HFF-Myc (cell line): ENCODE results near the gene DGCR2.
"Not testable (repeated sequence)": the region's sequence is repeated elsewhere in the genome, so short reads cannot be mapped to it uniquely, and the experiment has no call there.

Experiments
- DNase-seq: peaks from one replicate; pipeline ENCODE4 v3.0.0-alpha.2; 2011; ENCODE audit warnings: low read depth; ENCODE audit errors: extremely low read depth
- H3K4me3 ChIP-seq: replicated peaks from 2 replicates; pipeline ENCODE4 v1.5.1; 2011; ENCODE audit warnings: low read depth, mild to moderate bottlenecking, control low read depth, low read length
- CTCF ChIP-seq: IDR thresholded peaks from 2 replicates; pipeline ENCODE4 v1.5.1; 2012; ENCODE audit warnings: mild to moderate bottlenecking, low read depth, low read length, control low read depth; ENCODE audit errors: missing control alignments

Gene DGCR2

GRCh38 chr22:19057999-19058491 is 64.2 kb downstream of the DGCR2 start:
- TF ChIP-seq CTCF: no peak
- no peak overlapping the region for H3K4me3 ChIP-seq
- DNase-seq: no peak

GRCh38 chr22:19057539-19057938 is 64.7 kb downstream of the DGCR2 start:
- DNase-seq: no peak
- no peak overlapping the region for H3K4me3 ChIP-seq
- TF ChIP-seq CTCF: no peak

GRCh38 chr22:19056951-19057401 is 65.2 kb downstream of the DGCR2 start:
- no peak overlapping the region for H3K4me3 ChIP-seq
- no peak for TF ChIP-seq CTCF
- no peak for DNase-seq

- no peak for TF ChIP-seq CTCF
- no peak for DNase-seq
- H3K4me3 ChIP-seq: no peak overlapping the region
These were observed 66.4 kb downstream of the DGCR2 start for GRCh38 chr22:19055801-19056200.

- DNase-seq: no peak
- TF ChIP-seq CTCF: no peak
- H3K4me3 ChIP-seq: no peak overlapping the region
These were observed 69.2 kb downstream of the DGCR2 start for GRCh38 chr22:19052941-19053541.

GRCh38 chr22:19051381-19052072 is 70.7 kb downstream of the DGCR2 start:
- H3K4me3 ChIP-seq: no peak overlapping the region
- no peak for TF ChIP-seq CTCF
- DNase-seq: no peak

GRCh38 chr22:19050847-19051246 is 71.4 kb downstream of the DGCR2 start:
- not testable (repeated sequence) for DNase-seq, H3K4me3 ChIP-seq
